GM13977 (cell line): Measurements from ENCODE around the gene IL2RA.

ENCODE experiments used
- DNase-seq: peaks from one replicate; pipeline ENCODE4 v3.0.0; 2012; ENCODE audit warnings: low spot score
- CTCF ChIP-seq: IDR thresholded peaks from 2 replicates; pipeline ENCODE4 v1.5.1; 2012; ENCODE audit warnings: mild to moderate bottlenecking, control low read depth; ENCODE audit not compliant: insufficient read depth; ENCODE audit errors: extremely low read depth, missing control alignments
- in situ Hi-C: fragments of 300-500 bp; cut with MboI; formaldehyde crosslinking; loops from one replicate; pipeline ENCODE4 v1.12.0; 2022; ENCODE audit warnings: low sequenced_read_pairs, low pct_unique_long_range_greater_than_20kb, mixed read lengths, inconsistent platforms; ENCODE audit not compliant: unreplicated experiment

Gene IL2RA

GRCh38 chr10:6052247-6053221, 9.6 kb downstream of the IL2RA start:
- no peak for DNase-seq
- in situ Hi-C loops: no loop called here
- no peak for TF ChIP-seq CTCF

- TF ChIP-seq CTCF: peak; percentile 54
- in situ Hi-C loops: no loop called here
- DNase-seq: peak; percentile 71
Measured at GRCh38 chr10:6050801-6051445, 11.2 kb downstream of the IL2RA start.

GRCh38 chr10:6049031-6049400, 13.2 kb downstream of the IL2RA start:
- DNase-seq: no peak
- in situ Hi-C loops: no loop called here
- TF ChIP-seq CTCF: no peak

GRCh38 chr10:6048281-6049030, 13.7 kb downstream of the IL2RA start:
- DNase-seq: no peak
- in situ Hi-C loops: no loop called here
- no peak for TF ChIP-seq CTCF

GRCh38 chr10:6047847-6048246, 14.3 kb downstream of the IL2RA start:
- DNase-seq: no peak
- in situ Hi-C loops: no loop called here
- TF ChIP-seq CTCF: no peak

GRCh38 chr10:6046773-6047611, 15.2 kb downstream of the IL2RA start:
- DNase-seq: no peak
- TF ChIP-seq CTCF: no peak
- in situ Hi-C loops: no loop called here
